Mesendoderm (in vitro differentiated cells): ENCODE measurements around the gene HGF.

Source experiments
- DNase-seq: peaks from one replicate; pipeline ENCODE4 v3.0.0; 2013
- H2AK5ac ChIP-seq: 2 replicates; pipeline ENCODE4 v1.6.1; 2013; ENCODE audit warnings: low read length, inconsistent platforms
- H2BK120ac ChIP-seq: 2 replicates; pipeline ENCODE4 v1.6.1; 2013; ENCODE audit warnings: low read depth, mild to moderate bottlenecking, low read length, moderate library complexity, mixed read lengths
- H2BK15ac ChIP-seq: replicated peaks from 2 replicates; pipeline ENCODE4 v1.6.1; 2013; ENCODE audit warnings: low read depth, mild to moderate bottlenecking, moderate library complexity
- H2BK5ac ChIP-seq: 2 replicates; pipeline ENCODE4 v1.6.1; 2013; ENCODE audit warnings: low read length, inconsistent platforms
- H3K18ac ChIP-seq: 2 replicates; pipeline ENCODE4 v1.6.1; 2013; ENCODE audit warnings: mild to moderate bottlenecking, low read length, mixed read lengths
- H3K23ac ChIP-seq: one replicate; pipeline ENCODE4 v1.6.1; 2013; ENCODE audit warnings: low read length
- H3K27ac ChIP-seq: 2 replicates; pipeline ENCODE4 v1.5.1; 2013; ENCODE audit warnings: low read depth, mild to moderate bottlenecking, inconsistent platforms, low read length, moderate library complexity
- H3K27me3 ChIP-seq: 2 replicates; pipeline ENCODE4 v1.6.1; 2013; ENCODE audit warnings: low read length, control low read depth, mild to moderate bottlenecking, inconsistent platforms; ENCODE audit not compliant: insufficient read depth, poor library complexity
- H3K36me3 ChIP-seq: 2 replicates; pipeline ENCODE4 v1.6.1; 2013; ENCODE audit warnings: low read length, inconsistent platforms; ENCODE audit not compliant: control insufficient read depth, insufficient read depth
- H3K4ac ChIP-seq: one replicate; pipeline ENCODE4 v1.6.1; 2013; ENCODE audit warnings: low read depth, mild to moderate bottlenecking, low read length, moderate library complexity
- H3K4me1 ChIP-seq: 2 replicates; pipeline ENCODE4 v1.6.1; 2013; ENCODE audit warnings: low read depth, low read length, inconsistent platforms; ENCODE audit not compliant: control insufficient read depth
- H3K4me2 ChIP-seq: 2 replicates; pipeline ENCODE4 v1.6.1; 2013; ENCODE audit warnings: low read length
- H3K4me3 ChIP-seq: 2 replicates; pipeline ENCODE4 v1.5.1; 2013; ENCODE audit warnings: mild to moderate bottlenecking, low read length
- H3K56ac ChIP-seq: one replicate; pipeline ENCODE4 v1.6.1; 2013; ENCODE audit warnings: low read length
- H3K79me1 ChIP-seq: 2 replicates; pipeline ENCODE4 v1.6.1; 2013; ENCODE audit warnings: low read length, inconsistent platforms
- H3K79me2 ChIP-seq: 2 replicates; pipeline ENCODE4 v1.6.1; 2013; ENCODE audit warnings: mild to moderate bottlenecking, low read length; ENCODE audit not compliant: control insufficient read depth, insufficient read depth
- H3K9ac ChIP-seq: 2 replicates; pipeline ENCODE4 v1.6.1; 2013; ENCODE audit warnings: low read length, inconsistent platforms
- H4K5ac ChIP-seq: one replicate; pipeline ENCODE4 v1.6.1; 2013; ENCODE audit warnings: low read length
- H4K8ac ChIP-seq: one replicate; pipeline ENCODE4 v1.6.1; 2013; ENCODE audit warnings: low read depth, mild to moderate bottlenecking, control low read depth, low read length, moderate library complexity
- WGBS: extraction: QIAGEN DNeasy Blood & Tissue Kit; methylation state at CpG from one replicate; pipeline ENCODE4 v1.1.7; 2013; ENCODE audit warnings: low lambda C conversion rate, missing lambda C conversion rate; ENCODE audit not compliant: insufficient coverage; ENCODE audit errors: extremely low coverage; 5-methylcytosine and 5-hydroxymethylcytosine counted together

The HGF gene

GRCh38 chr7:81768951-81769778, 682 bp downstream of the HGF start:
- WGBS, result no CpG with 5 or more reads among the region's 9 CpGs
- H2BK120ac ChIP-seq, result no peak overlapping the region
- H3K56ac ChIP-seq, result no peak overlapping the region
- H2BK15ac ChIP-seq, result no peak overlapping the region
- H3K23ac ChIP-seq, result no peak overlapping the region
- H3K36me3 ChIP-seq, result no peaks in the 10 kb centered on the region
- no peaks in the 10 kb centered on the region for H3K79me1 ChIP-seq
- no peak for DNase-seq
- H3K4ac ChIP-seq, result no peak overlapping the region
- H3K79me2 ChIP-seq, result no peaks in the 10 kb centered on the region
- no peak overlapping the region for H3K27ac ChIP-seq
- no peak overlapping the region for H4K5ac ChIP-seq
- H3K27me3 ChIP-seq, result no peaks in the 10 kb centered on the region
- H3K9ac ChIP-seq, result no peak overlapping the region
- no peak overlapping the region for H2BK5ac ChIP-seq
- no peak overlapping the region for H2AK5ac ChIP-seq
- peaks cover 2% of the 10 kb centered on the region for H3K4me1 ChIP-seq
- H3K4me3 ChIP-seq, result no peak overlapping the region
- H4K8ac ChIP-seq, result no peak overlapping the region
- no peak overlapping the region for H3K18ac ChIP-seq
- no peak overlapping the region for H3K4me2 ChIP-seq

- Histone ChIP-seq H4K8ac (no peak overlapping the region), H4K5ac (no peak overlapping the region), H2BK5ac (no peak overlapping the region), H3K4me3 (no peak overlapping the region), H3K4me2 (no peak overlapping the region), H3K4ac (no peak overlapping the region), H2BK120ac (no peak overlapping the region), H3K27ac (no peak overlapping the region), H3K23ac (no peak overlapping the region), H3K4me1 (peaks cover 2% of the 10 kb centered on the region), H3K79me1 (no peaks in the 10 kb centered on the region), H3K27me3 (no peaks in the 10 kb centered on the region), H2AK5ac (no peak overlapping the region), H3K9ac (no peak overlapping the region), H2BK15ac (no peak overlapping the region), H3K18ac (no peak overlapping the region), H3K36me3 (no peaks in the 10 kb centered on the region), H3K79me2 (no peaks in the 10 kb centered on the region), H3K56ac (no peak overlapping the region)
- no peak for DNase-seq
- no CpG with 5 or more reads among the region's 5 CpGs for WGBS
Observed at GRCh38 chr7:81767926-81768325, 1.9 kb downstream of the HGF start.

- Histone ChIP-seq H3K4ac (no peak overlapping the region), H3K36me3 (no peaks in the 10 kb centered on the region), H3K4me2 (no peak overlapping the region), H2BK15ac (no peak overlapping the region), H2AK5ac (no peak overlapping the region), H3K79me1 (no peaks in the 10 kb centered on the region), H3K27ac (no peak overlapping the region), H2BK120ac (no peak overlapping the region), H2BK5ac (no peak overlapping the region), H3K4me1 (peaks cover 4% of the 10 kb centered on the region), H3K18ac (no peak overlapping the region), H3K4me3 (no peak overlapping the region), H3K56ac (no peak overlapping the region), H4K5ac (no peak overlapping the region), H3K27me3 (no peaks in the 10 kb centered on the region), H3K23ac (no peak overlapping the region), H4K8ac (no peak overlapping the region), H3K9ac (no peak overlapping the region), H3K79me2 (no peaks in the 10 kb centered on the region)
- no CpG with 5 or more reads among the region's 2 CpGs for WGBS
- DNase-seq, result peak; percentile 87
Observed at GRCh38 chr7:81761821-81762220, 8.0 kb downstream of the HGF start.

- H2BK15ac ChIP-seq, result no peak overlapping the region
- H4K8ac ChIP-seq, result no peak overlapping the region
- DNase-seq, result no peak
- H3K4me3 ChIP-seq, result no peak overlapping the region
- no peak overlapping the region for H3K27ac ChIP-seq
- H3K36me3 ChIP-seq, result no peaks in the 10 kb centered on the region
- no peak overlapping the region for H3K18ac ChIP-seq
- H2AK5ac ChIP-seq, result no peak overlapping the region
- peak overlapping the region; percentile 6 for H2BK5ac ChIP-seq
- no peaks in the 10 kb centered on the region for H3K79me2 ChIP-seq
- no peak overlapping the region for H3K9ac ChIP-seq
- no peak overlapping the region for H4K5ac ChIP-seq
- no peak overlapping the region for H3K56ac ChIP-seq
- no peak overlapping the region for H2BK120ac ChIP-seq
- H3K27me3 ChIP-seq, result no peaks in the 10 kb centered on the region
- no peaks in the 10 kb centered on the region for H3K79me1 ChIP-seq
- H3K4ac ChIP-seq, result no peak overlapping the region
- no CpG with 5 or more reads among the region's 1 CpG for WGBS
- H3K4me1 ChIP-seq, result peaks cover 4% of the 10 kb centered on the region
- H3K23ac ChIP-seq, result no peak overlapping the region
- H3K4me2 ChIP-seq, result no peak overlapping the region
Observed at GRCh38 chr7:81761031-81761430, 8.8 kb downstream of the HGF start.

GRCh38 chr7:81754918-81755696, 14.7 kb downstream of the HGF start:
- Histone ChIP-seq H3K18ac (no peak overlapping the region), H3K23ac (no peak overlapping the region), H3K4me1 (no peaks in the 10 kb centered on the region), H2BK15ac (no peak overlapping the region), H3K56ac (no peak overlapping the region), H4K8ac (no peak overlapping the region), H3K79me1 (no peaks in the 10 kb centered on the region), H3K79me2 (no peaks in the 10 kb centered on the region), H3K4me2 (no peak overlapping the region), H3K9ac (no peak overlapping the region), H3K4ac (no peak overlapping the region), H3K27me3 (no peaks in the 10 kb centered on the region), H3K4me3 (no peak overlapping the region), H4K5ac (no peak overlapping the region), H2BK120ac (no peak overlapping the region), H3K27ac (no peak overlapping the region), H3K36me3 (no peaks in the 10 kb centered on the region), H2BK5ac (no peak overlapping the region), H2AK5ac (no peak overlapping the region)
- no CpG with 5 or more reads among the region's 2 CpGs for WGBS
- no peak for DNase-seq
